GM23248 (cell line): ENCODE data around the gene CHST8. TPM values are rescaled to one million over a fixed set of nuclear protein-coding genes. Genes with fewer than 3 reads are reported as not detected.

Source experiments
- DNase-seq: peaks from one replicate; pipeline ENCODE4 v3.0.0-alpha.2; 2015
- H2AFZ ChIP-seq: fragments of 200-600 bp; sonication (generic); 2 replicates; pipeline ENCODE4 v1.6.1; 2016; ENCODE audit warnings: antibody characterized with exemption
- H3F3A ChIP-seq: fragments of 200-600 bp; sonication (generic); 2 replicates; pipeline ENCODE4 v1.6.1; 2016; ENCODE audit warnings: mild to moderate bottlenecking, antibody characterized with exemption, mixed run types; ENCODE audit not compliant: insufficient read depth
- H3K27ac ChIP-seq: fragments of 200-600 bp; sonication (generic); 2 replicates; pipeline ENCODE4 v1.5.1; 2016; ENCODE audit warnings: mild to moderate bottlenecking
- H3K27me3 ChIP-seq: fragments of 200-600 bp; sonication (generic); replicated peaks from 2 replicates; pipeline ENCODE4 v1.6.1; 2016; ENCODE audit warnings: mild to moderate bottlenecking; ENCODE audit not compliant: insufficient read depth
- H3K36me3 ChIP-seq: fragments of 200-600 bp; sonication (generic); 2 replicates; pipeline ENCODE4 v1.6.1; 2016; ENCODE audit warnings: low read depth, mild to moderate bottlenecking
- H3K4me1 ChIP-seq: fragments of 200-600 bp; sonication (generic); 2 replicates; pipeline ENCODE4 v1.6.1; 2016; ENCODE audit warnings: mild to moderate bottlenecking; ENCODE audit not compliant: insufficient read depth
- H3K4me2 ChIP-seq: fragments of 200-600 bp; sonication (generic); one replicate; pipeline ENCODE4 v1.6.1; 2016; ENCODE audit warnings: mild to moderate bottlenecking; ENCODE audit not compliant: unreplicated experiment
- H3K4me3 ChIP-seq: fragments of 200-600 bp; sonication (generic); 2 replicates; pipeline ENCODE4 v1.5.1; 2016; ENCODE audit warnings: mild to moderate bottlenecking
- H3K79me2 ChIP-seq: fragments of 200-600 bp; sonication (generic); 2 replicates; pipeline ENCODE4 v1.6.1; 2016; ENCODE audit warnings: mild to moderate bottlenecking; ENCODE audit not compliant: insufficient read depth
- H3K9ac ChIP-seq: fragments of 200-600 bp; sonication (generic); 2 replicates; pipeline ENCODE4 v1.6.1; 2016; ENCODE audit warnings: mild to moderate bottlenecking
- H3K9me2 ChIP-seq: fragments of 200-600 bp; sonication (generic); 2 replicates; pipeline ENCODE4 v1.6.1; 2016; ENCODE audit warnings: mixed run types, mild to moderate bottlenecking, moderate library complexity; ENCODE audit not compliant: insufficient read depth
- H3K9me3 ChIP-seq: fragments of 200-600 bp; sonication (generic); one replicate; pipeline ENCODE4 v1.6.1; 2017; ENCODE audit warnings: low read depth
- H4K20me1 ChIP-seq: fragments of 200-600 bp; sonication (generic); 2 replicates; pipeline ENCODE4 v1.6.0; 2016; ENCODE audit not compliant: insufficient read depth
- EZH2 ChIP-seq: fragments of 200-600 bp; sonication (generic); IDR thresholded peaks from 2 replicates; pipeline ENCODE4 v1.6.1; 2018; ENCODE audit warnings: antibody characterized with exemption, mild to moderate bottlenecking; ENCODE audit not compliant: insufficient read depth, poor library complexity, severe bottlenecking
- EZH2phosphoT487 ChIP-seq: fragments of 200-600 bp; sonication (generic); IDR thresholded peaks from 2 replicates; pipeline ENCODE4 v1.6.1; 2018; ENCODE audit warnings: antibody characterized with exemption, moderate library complexity, mild to moderate bottlenecking, low read depth; ENCODE audit not compliant: insufficient read depth
- WGBS, 2 experiments: methylation state at CpG; one replicate each; pipeline ENCODE4 v1.1.6; 2015 to 2017; ENCODE audit warnings: low lambda C conversion rate in 2 of 2, low coverage in 1 of 2; ENCODE audit errors: missing lambda C conversion rate in 2 of 2; 5-methylcytosine and 5-hydroxymethylcytosine counted together
- in situ Hi-C: fragments of 300-500 bp; cut with MboI; formaldehyde crosslinking; loops from 2 replicates; pipeline ENCODE4 v1.15.0; 2020
- polyA plus RNA-seq: library from polyadenylated mRNA; unstranded; fragments of >200 nt; fragmentation: Nextera tagmentation; extraction: Ambion mirVana; gene quantifications from 2 replicates; pipeline ENCODE4 v1.2.1, GENCODE V29; 2016
- total RNA-seq: library from RNA; depleted of rRNA; stranded (reverse); fragments of >200 nt; shearing (Covaris generic); gene quantifications from 2 replicates; pipeline ENCODE4 v1.2.3, GENCODE V29; 2014

CHST8 gene
- total and polyA plus RNA-seq, 2 experiments from 2014 or later, result 0.30 to 1.1 TPM

GRCh38 chr19:33580026-33580644 lies 41.6 kb upstream of the CHST8 start:
- H3K4me3 ChIP-seq, result no peak overlapping the region
- H3K27me3 ChIP-seq, result no peaks in the 10 kb centered on the region; the same call in 1 of the 2 replicates
- 31 to 36% methylated on average over 9 to 10 of the region's 10 CpGs for WGBS, 2 experiments
- no peak overlapping the region for H3K27ac ChIP-seq
- TF ChIP-seq EZH2, result no peak
- no peak for TF ChIP-seq EZH2phosphoT487
- H3K4me2 ChIP-seq, result no peak overlapping the region
- H3K79me2 ChIP-seq, result no peaks in the 10 kb centered on the region
- H2AFZ ChIP-seq, result no peak overlapping the region
- peak; percentile 1 for DNase-seq
- in situ Hi-C loops, result no loop called here
- H3F3A ChIP-seq, result no peaks in the 10 kb centered on the region
- H3K9me3 ChIP-seq, result no peaks in the 10 kb centered on the region
- H3K4me1 ChIP-seq, result no peaks in the 10 kb centered on the region
- no peaks in the 10 kb centered on the region for H3K36me3 ChIP-seq
- H4K20me1 ChIP-seq, result no peaks in the 10 kb centered on the region
- H3K9ac ChIP-seq, result no peak overlapping the region
- no peaks in the 10 kb centered on the region for H3K9me2 ChIP-seq

- TF ChIP-seq EZH2, result no peak
- no peak for TF ChIP-seq EZH2phosphoT487
- no peaks in the 10 kb centered on the region for H3K79me2 ChIP-seq
- H2AFZ ChIP-seq, result no peak overlapping the region
- no peak overlapping the region for H3K27ac ChIP-seq
- H3K4me3 ChIP-seq, result no peak overlapping the region
- H3K36me3 ChIP-seq, result no peaks in the 10 kb centered on the region
- no peak for DNase-seq
- no peaks in the 10 kb centered on the region for H4K20me1 ChIP-seq
- H3K27me3 ChIP-seq, result no peaks in the 10 kb centered on the region; the same call in 1 of the 2 replicates
- no peak overlapping the region for H3K9ac ChIP-seq
- in situ Hi-C loops, result no loop called here
- no peaks in the 10 kb centered on the region for H3K4me1 ChIP-seq
- no peaks in the 10 kb centered on the region for H3K9me2 ChIP-seq
- WGBS, 2 experiments, result 6 to 17% methylated on average over 8 of the region's 8 CpGs
- no peak overlapping the region for H3K4me2 ChIP-seq
- H3K9me3 ChIP-seq, result no peaks in the 10 kb centered on the region
- H3F3A ChIP-seq, result no peaks in the 10 kb centered on the region
Measured at GRCh38 chr19:33580645-33581037, 41.1 kb upstream of the CHST8 start.

DNA sequence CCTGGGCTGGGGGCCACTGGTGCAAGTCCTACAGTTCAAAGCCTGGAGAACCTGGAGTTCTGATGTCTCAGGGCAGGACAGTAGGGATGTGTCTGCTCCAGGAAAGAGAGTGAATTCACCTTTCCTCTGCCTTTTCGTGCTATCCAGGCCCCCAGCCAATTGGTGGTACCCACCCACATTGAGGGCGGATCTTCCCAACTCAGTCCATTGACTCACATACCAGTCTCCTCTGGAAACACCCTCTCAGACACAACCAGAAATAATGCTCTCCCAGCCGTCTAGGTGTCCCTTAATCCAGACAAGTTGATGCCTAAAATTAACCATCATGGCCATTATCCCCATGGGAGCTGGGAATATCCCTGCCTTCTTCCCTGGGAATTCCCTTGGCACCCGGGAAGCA lies 38.8 kb upstream of the CHST8 start:
- no peaks in the 10 kb centered on the region for H3K4me1 ChIP-seq
- DNase-seq, result no peak
- no peaks in the 10 kb centered on the region for H3K79me2 ChIP-seq
- no peak overlapping the region for H3K4me3 ChIP-seq
- no peaks in the 10 kb centered on the region for H3K9me3 ChIP-seq
- H2AFZ ChIP-seq, result no peak overlapping the region
- H3K9me2 ChIP-seq, result no peaks in the 10 kb centered on the region
- H3K4me2 ChIP-seq, result no peak overlapping the region
- H3F3A ChIP-seq, result no peaks in the 10 kb centered on the region
- no peak overlapping the region for H3K9ac ChIP-seq
- H4K20me1 ChIP-seq, result no peaks in the 10 kb centered on the region
- no peaks in the 10 kb centered on the region for H3K27me3 ChIP-seq
- H3K27ac ChIP-seq, result no peak overlapping the region
- no peak for TF ChIP-seq EZH2
- no peak for TF ChIP-seq EZH2phosphoT487
- no peaks in the 10 kb centered on the region for H3K36me3 ChIP-seq
- in situ Hi-C loops, result no loop called here
- 7 to 9% methylated on average over 4 of the region's 4 CpGs for WGBS, 2 experiments

- H3F3A ChIP-seq, result no peaks in the 10 kb centered on the region
- no peaks in the 10 kb centered on the region for H3K4me1 ChIP-seq
- H3K27ac ChIP-seq, result no peak overlapping the region
- H3K9ac ChIP-seq, result no peak overlapping the region
- H2AFZ ChIP-seq, result no peak overlapping the region
- no peak overlapping the region for H3K4me2 ChIP-seq
- H3K27me3 ChIP-seq, result no peaks in the 10 kb centered on the region
- H3K36me3 ChIP-seq, result no peaks in the 10 kb centered on the region
- H3K9me2 ChIP-seq, result no peaks in the 10 kb centered on the region
- H4K20me1 ChIP-seq, result no peaks in the 10 kb centered on the region
- in situ Hi-C loops, result no loop called here
- H3K9me3 ChIP-seq, result no peaks in the 10 kb centered on the region
- DNase-seq, result no peak
- TF ChIP-seq EZH2, result no peak
- TF ChIP-seq EZH2phosphoT487, result no peak
- 7 to 15% methylated on average over 2 of the region's 2 CpGs for WGBS, 2 experiments
- no peak overlapping the region for H3K4me3 ChIP-seq
- no peaks in the 10 kb centered on the region for H3K79me2 ChIP-seq
Measured at GRCh38 chr19:33587150-33587549, 34.6 kb upstream of the CHST8 start.
